ENCODE results near the gene KRT4. TPM values are rescaled to one million over a fixed set of nuclear protein-coding genes. Genes with fewer than 3 reads are reported as not detected.

Gene KRT4
- total and polyA plus RNA-seq, 7 donors: 0.12 to 1.7 (median 0.43) TPM; not detected in 3

DNA sequence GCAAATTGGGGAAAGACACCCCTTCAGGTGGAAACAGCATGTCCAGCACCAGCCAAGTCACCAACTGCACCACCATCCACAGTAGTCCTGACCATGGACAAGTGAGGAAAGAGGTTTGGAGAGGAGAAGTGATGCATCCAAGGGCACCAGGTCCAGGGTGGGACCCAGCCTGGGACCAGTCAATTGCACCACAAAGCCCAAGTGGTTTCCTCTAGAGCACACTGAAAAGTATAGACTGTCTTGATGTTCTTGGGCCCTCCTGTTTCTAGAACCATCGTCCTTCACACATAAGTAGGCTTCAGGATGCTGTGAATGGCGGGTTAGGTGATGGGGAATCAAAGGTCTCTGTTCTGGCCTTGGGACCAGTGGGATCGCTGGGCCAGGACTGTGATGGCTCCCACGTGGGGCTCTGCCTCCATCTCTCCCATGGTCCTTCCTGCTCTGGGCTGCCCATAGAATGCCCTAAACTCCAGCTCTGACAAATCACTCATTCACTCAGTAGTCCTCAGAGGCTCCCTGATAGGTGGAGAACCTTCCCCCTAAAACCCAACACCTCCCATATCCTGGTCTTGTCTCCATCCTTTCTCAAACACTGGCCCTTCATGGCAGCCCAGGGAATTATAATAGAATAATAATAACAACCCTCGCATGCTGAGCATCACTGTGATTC lies 11.0 kb upstream of the KRT4 start:
- no peaks in the 10 kb centered on the region for H3K36me3 ChIP-seq (ENCODE audit: insufficient read depth in 1 of 2, low read depth in 1 of 2)
- H3K27ac ChIP-seq: no peak overlapping the region
- WGBS, 3 donors: 87 to 89% (median 87%) methylated on average over 5 of the region's 5 CpGs
- TF ChIP-seq, protein P1, sequence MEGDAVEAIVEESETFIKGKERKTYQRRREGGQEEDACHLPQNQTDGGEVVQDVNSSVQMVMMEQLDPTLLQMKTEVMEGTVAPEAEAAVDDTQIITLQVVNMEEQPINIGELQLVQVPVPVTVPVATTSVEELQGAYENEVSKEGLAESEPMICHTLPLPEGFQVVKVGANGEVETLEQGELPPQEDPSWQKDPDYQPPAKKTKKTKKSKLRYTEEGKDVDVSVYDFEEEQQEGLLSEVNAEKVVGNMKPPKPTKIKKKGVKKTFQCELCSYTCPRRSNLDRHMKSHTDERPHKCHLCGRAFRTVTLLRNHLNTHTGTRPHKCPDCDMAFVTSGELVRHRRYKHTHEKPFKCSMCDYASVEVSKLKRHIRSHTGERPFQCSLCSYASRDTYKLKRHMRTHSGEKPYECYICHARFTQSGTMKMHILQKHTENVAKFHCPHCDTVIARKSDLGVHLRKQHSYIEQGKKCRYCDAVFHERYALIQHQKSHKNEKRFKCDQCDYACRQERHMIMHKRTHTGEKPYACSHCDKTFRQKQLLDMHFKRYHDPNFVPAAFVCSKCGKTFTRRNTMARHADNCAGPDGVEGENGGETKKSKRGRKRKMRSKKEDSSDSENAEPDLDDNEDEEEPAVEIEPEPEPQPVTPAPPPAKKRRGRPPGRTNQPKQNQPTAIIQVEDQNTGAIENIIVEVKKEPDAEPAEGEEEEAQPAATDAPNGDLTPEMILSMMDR (IDR thresholded peaks at IDR 0.05): no peak
- H3K27me3 ChIP-seq (ENCODE audit: insufficient read depth in 3 of 3, low read length in 2 of 3): peaks cover 0 to 37% (median 5%) of the 10 kb centered on the region in 3 donors
- no peaks in the 10 kb centered on the region for H3K4me1 ChIP-seq
- intact Hi-C loops (cut with DNase I): no loop called here
- ATAC-seq (no peak), DNase-seq (no peak)
- H3K9me3 ChIP-seq: no peaks in the 10 kb centered on the region
- H3K4me3 ChIP-seq: no peak overlapping the region

DNA sequence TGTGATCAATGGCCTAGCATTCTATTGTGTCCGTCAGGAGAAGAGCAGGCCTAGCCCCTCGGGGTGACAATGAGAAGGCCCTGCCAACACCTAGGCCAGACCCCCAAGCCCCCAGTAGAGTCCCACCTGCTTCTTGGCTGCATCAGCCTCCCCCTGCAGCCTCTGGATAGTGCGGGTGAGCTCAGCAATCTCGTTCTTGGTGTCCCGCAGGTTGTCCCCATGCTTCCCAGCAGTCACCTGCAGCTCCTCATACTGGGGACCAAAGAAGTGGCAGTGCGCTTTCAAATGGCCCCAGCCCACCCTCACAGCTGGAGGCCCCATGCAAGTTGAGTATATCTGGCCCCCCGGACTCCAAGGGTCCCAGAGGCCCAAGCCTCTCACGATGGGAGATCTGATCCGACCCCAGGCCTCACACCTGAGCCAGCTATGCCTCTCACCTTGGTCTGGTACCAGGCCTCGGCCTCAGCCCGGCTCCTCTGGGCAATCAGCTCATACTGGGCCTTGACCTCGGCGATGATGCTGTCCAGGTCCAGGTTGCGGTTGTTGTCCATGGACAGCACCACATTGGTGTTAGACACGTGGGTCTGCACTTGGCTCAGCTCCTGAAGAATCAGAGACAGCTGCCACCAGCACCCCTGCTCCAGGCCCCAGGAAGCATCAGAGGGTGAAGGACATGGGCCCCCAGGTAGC lies 10.0 kb upstream of the KRT4 start:
- DNase-seq: no peak
- Histone ChIP-seq H3K27ac (no peak overlapping the region), H3K27me3 (ENCODE audit: insufficient read depth in 3 of 3, low read length in 2 of 3) (peaks cover 0 to 46% (median 7%) of the 10 kb centered on the region in 3 donors), H3K9me3 (no peaks in the 10 kb centered on the region), H3K4me1 (no peaks in the 10 kb centered on the region), H3K36me3 (ENCODE audit: insufficient read depth in 1 of 2, low read depth in 1 of 2) (no peaks in the 10 kb centered on the region), H3K4me3 (no peak overlapping the region)
- TF ChIP-seq, protein P1 (IDR thresholded peaks at IDR 0.05): no peak
- 85 to 89% (median 88%) methylated on average over 15 of the region's 15 CpGs for WGBS, 3 donors
- intact Hi-C loops (cut with DNase I): no loop called here
- no peak for ATAC-seq

DNA sequence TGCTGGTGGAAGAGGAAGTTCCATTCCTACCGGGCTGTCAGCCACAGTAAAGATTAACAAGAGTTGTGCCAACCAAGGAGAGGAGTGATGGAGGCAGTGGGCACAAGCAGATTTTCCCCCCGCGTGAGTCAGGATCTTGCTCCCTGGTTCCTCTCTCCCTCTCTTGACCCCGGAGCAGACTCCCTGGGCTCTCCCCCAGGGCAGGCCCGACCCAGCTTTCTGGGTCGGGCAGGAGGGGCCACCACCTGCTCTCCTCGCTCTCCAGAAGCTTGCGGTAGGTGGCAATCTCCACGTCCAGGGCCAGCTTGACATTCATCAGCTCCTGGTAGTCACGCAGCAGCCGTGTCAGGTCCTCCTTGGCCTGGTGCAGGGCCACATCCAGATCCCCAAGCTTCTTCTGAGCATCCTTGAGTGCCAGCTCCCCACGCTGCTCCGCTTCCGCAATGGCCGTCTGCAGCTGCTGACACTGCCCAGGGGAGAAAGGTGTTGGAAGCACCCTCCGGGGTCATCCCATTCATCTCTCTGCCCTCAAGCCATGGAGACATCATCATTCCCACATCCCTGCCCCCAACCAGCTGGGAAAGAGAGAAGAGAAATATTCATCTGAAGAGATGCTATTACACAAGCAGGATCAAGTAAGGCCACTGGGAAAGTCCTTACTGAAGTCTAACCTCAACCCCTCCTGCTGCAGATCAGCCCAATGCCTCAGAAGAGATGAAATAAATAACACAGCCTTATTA lies 9.0 kb upstream of the KRT4 start:
- Histone ChIP-seq H3K27me3 (ENCODE audit: insufficient read depth in 3 of 3, low read length in 2 of 3) (peaks cover 0 to 53% (median 7%) of the 10 kb centered on the region in 3 donors), H3K9me3 (no peaks in the 10 kb centered on the region), H3K4me3 (no peak overlapping the region), H3K27ac (no peak overlapping the region), H3K4me1 (no peaks in the 10 kb centered on the region), H3K36me3 (ENCODE audit: insufficient read depth in 1 of 2, low read depth in 1 of 2) (no peaks in the 10 kb centered on the region)
- intact Hi-C loops (cut with DNase I): no loop called here
- DNase-seq (no peak), ATAC-seq (no peak)
- TF ChIP-seq, protein P1 (IDR thresholded peaks at IDR 0.05): no peak
- WGBS, 3 donors: 43 to 54% (median 45%) methylated on average over 16 of the region's 16 CpGs

DNA sequence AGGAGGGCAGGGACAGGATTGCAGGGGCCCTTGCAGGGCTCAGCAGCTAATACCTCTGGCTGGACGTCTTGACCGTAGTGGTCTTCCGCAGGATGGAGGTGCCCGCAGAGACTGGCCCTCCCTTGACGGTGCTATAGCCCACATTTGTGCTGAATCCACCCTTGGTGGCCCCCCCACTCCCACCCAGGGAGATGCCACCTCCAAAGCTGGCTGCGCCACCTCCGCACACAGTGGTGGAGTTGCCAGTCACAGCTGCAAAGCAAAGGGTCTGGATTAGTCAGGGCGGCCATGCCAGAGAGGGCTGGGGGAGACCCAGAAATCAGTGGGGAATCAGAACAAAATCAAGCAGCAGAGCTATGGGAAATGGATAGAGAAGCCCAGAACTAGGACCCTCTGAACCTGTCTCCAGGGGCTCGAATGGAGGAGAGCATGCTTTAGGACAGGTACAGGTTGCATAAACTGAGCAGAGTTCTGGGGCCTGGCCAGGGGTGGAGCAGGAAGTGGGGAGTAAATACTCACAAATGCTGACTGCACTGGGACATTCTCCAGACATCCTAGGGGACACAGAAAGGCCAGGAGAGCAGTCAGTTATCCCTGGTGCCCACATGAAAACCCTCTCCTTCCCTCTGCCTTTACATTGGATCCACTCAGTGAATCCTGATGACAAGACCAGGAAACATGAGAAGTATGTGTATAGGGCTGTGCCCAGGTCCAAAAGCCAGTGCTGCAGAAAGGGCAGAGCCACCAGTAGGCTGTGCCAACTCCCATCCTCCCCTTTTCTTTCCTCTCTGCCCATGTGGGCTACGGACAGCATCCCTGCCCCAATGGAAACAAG lies 8.1 kb upstream of the KRT4 start:
- no peaks in the 10 kb centered on the region for H3K4me1 ChIP-seq
- no peak for DNase-seq
- peaks cover 0 to 58% (median 9%) of the 10 kb centered on the region in 3 donors for H3K27me3 ChIP-seq (ENCODE audit: insufficient read depth in 3 of 3, low read length in 2 of 3)
- no peak for ATAC-seq
- H3K9me3 ChIP-seq: no peaks in the 10 kb centered on the region
- intact Hi-C loops (cut with DNase I): no loop called here
- no peaks in the 10 kb centered on the region for H3K36me3 ChIP-seq (ENCODE audit: insufficient read depth in 1 of 2, low read depth in 1 of 2)
- no peak overlapping the region for H3K4me3 ChIP-seq
- H3K27ac ChIP-seq: no peak overlapping the region
- TF ChIP-seq, protein P1 (IDR thresholded peaks at IDR 0.05): no peak
- WGBS, 3 donors: 46 to 57% (median 52%) methylated on average over 10 of the region's 10 CpGs

Measured in psoas muscle (tissue), 8 donors.